NCI-H128 (cell line): ENCODE data around the gene CLEC16A.
"Not testable (repeated sequence)": the region's sequence is repeated elsewhere in the genome, so short reads cannot be mapped to it uniquely, and the experiment has no call there.

Source experiments
- DNase-seq: peaks from one replicate; lab custom pipeline; 2025; ENCODE audit not compliant: unreplicated experiment; lab: John Stamatoyannopoulos, UW

Gene CLEC16A

GRCh38 chr16:11093572-11094074 is 149.3 kb downstream of the CLEC16A start:
- no peak for DNase-seq

GRCh38 chr16:11094075-11094856 is 149.9 kb downstream of the CLEC16A start:
- DNase-seq, result no peak

- DNase-seq, result no peak
Observed at GRCh38 chr16:11094857-11095565, 150.6 kb downstream of the CLEC16A start.

GRCh38 chr16:11095935-11096334 is 151.6 kb downstream of the CLEC16A start:
- no peak for DNase-seq

GRCh38 chr16:11097094-11097786 is 152.9 kb downstream of the CLEC16A start:
- DNase-seq, result no peak

GRCh38 chr16:11097787-11098167 is 153.4 kb downstream of the CLEC16A start:
- no peak for DNase-seq

GRCh38 chr16:11098601-11099390 is 154.4 kb downstream of the CLEC16A start:
- no peak for DNase-seq

- no peak for DNase-seq
Observed at GRCh38 chr16:11099672-11100205, 155.4 kb downstream of the CLEC16A start.

GRCh38 chr16:11100239-11100750 is 155.9 kb downstream of the CLEC16A start:
- no peak for DNase-seq

- no peak for DNase-seq
Observed at GRCh38 chr16:11101283-11101682, 156.9 kb downstream of the CLEC16A start.

GRCh38 chr16:11101695-11102522 is 157.5 kb downstream of the CLEC16A start:
- no peak for DNase-seq

- DNase-seq, result no peak
Observed at GRCh38 chr16:11102523-11102898, 158.1 kb downstream of the CLEC16A start.

GRCh38 chr16:11103301-11103700 is 158.9 kb downstream of the CLEC16A start:
- not testable (repeated sequence) for DNase-seq

- DNase-seq, result no peak
Observed at GRCh38 chr16:11104168-11105037, 160.0 kb downstream of the CLEC16A start.

GRCh38 chr16:11105038-11105903 is 160.9 kb downstream of the CLEC16A start:
- DNase-seq, result no peak

- DNase-seq, result no peak
Observed at GRCh38 chr16:11106726-11107125, 162.4 kb downstream of the CLEC16A start.

GRCh38 chr16:11107780-11108465 is 163.6 kb downstream of the CLEC16A start:
- DNase-seq, result no peak
